ENCODE data around the gene TRAPPC13. TPM values are rescaled to one million over a fixed set of nuclear protein-coding genes. Genes with fewer than 3 reads are reported as not detected.
"Not testable (repeated sequence)": the region's sequence is repeated elsewhere in the genome, so short reads cannot be mapped to it uniquely, and the experiment has no call there.

TRAPPC13 gene
- total and polyA plus RNA-seq, 2 donors (not counting 1 experiment from before 2014, with no cell fraction given), result 10.6 to 18.8 TPM

DNA sequence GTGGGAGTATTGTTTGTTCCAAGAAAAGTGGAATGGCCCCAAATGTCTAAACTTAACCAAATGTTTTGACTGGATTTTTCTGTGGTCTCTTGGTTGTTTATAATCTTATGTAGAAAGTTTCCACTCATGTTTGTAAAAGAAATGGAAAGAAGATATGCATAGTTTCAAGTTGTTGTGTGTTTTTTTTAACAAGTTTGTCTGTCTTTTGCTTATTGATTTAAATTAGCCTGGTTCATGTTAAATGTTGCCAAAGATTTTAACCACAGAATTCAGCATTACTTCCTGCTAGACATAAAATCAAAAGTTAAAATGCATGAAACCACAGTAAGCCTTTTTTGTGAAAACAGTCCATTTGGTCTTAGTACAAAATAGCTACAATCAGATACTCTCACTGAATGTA lies 47.7 kb upstream of the TRAPPC13 start:
- ChIA-PET POLR2A (no interaction called here), CTCF (no interaction called here)
- Mint-ChIP-seq H3K9me3 (ENCODE audit: insufficient read depth) (no peaks in the 10 kb centered on the region), H3K4me3 (no peak overlapping the region), H3K4me1 (peaks cover 2% of the 10 kb centered on the region), H3K27me3 (no peaks in the 10 kb centered on the region), H3K27ac (no peak overlapping the region)
- no peak for TF ChIP-seq EZH2 (IDR thresholded peaks at IDR 0.05; ENCODE audit: borderline replicate concordance, insufficient read depth, low read depth, low read length, poor library complexity, severe bottlenecking)
- TF ChIP-seq, protein P1, sequence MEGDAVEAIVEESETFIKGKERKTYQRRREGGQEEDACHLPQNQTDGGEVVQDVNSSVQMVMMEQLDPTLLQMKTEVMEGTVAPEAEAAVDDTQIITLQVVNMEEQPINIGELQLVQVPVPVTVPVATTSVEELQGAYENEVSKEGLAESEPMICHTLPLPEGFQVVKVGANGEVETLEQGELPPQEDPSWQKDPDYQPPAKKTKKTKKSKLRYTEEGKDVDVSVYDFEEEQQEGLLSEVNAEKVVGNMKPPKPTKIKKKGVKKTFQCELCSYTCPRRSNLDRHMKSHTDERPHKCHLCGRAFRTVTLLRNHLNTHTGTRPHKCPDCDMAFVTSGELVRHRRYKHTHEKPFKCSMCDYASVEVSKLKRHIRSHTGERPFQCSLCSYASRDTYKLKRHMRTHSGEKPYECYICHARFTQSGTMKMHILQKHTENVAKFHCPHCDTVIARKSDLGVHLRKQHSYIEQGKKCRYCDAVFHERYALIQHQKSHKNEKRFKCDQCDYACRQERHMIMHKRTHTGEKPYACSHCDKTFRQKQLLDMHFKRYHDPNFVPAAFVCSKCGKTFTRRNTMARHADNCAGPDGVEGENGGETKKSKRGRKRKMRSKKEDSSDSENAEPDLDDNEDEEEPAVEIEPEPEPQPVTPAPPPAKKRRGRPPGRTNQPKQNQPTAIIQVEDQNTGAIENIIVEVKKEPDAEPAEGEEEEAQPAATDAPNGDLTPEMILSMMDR (IDR thresholded peaks at IDR 0.05), result no peak
- no peak overlapping the region for H3K4me2 ChIP-seq (replicated peaks; ENCODE audit: low read depth, low read length, poor library complexity, severe bottlenecking)
- no peak overlapping the region for H3K4me3 ChIP-seq (ENCODE audit: control extremely low read depth in 1 of 5, extremely low read depth in 1 of 5, insufficient read depth in 1 of 5, low read depth in 2 of 5, low read length in 4 of 5)
- H3K4me1 ChIP-seq (ENCODE audit: control insufficient read depth in 2 of 2, insufficient read depth in 2 of 2, low read length in 2 of 2), result no peaks in the 10 kb centered on the region
- no peaks in the 10 kb centered on the region for H3K27me3 ChIP-seq (replicated peaks in 1 of 4; ENCODE audit: control extremely low read depth in 1 of 4, control insufficient read depth in 3 of 4, insufficient read depth in 4 of 4, low read length in 3 of 4)
- intact Hi-C loops (cut with micrococcal nuclease), result no loop called here
- peaks cover 5% of the 10 kb centered on the region for H4K20me1 ChIP-seq (ENCODE audit: control insufficient read depth, insufficient read depth, low read length, poor library complexity, severe bottlenecking)
- no peak overlapping the region for H3K27ac ChIP-seq (ENCODE audit: low read length in 2 of 2)
- ATAC-seq (ENCODE audit: low read depth) (no peak), DNase-seq (no peak)
- H3K9me3 ChIP-seq (ENCODE audit: control extremely low read depth in 1 of 3, control insufficient read depth in 2 of 3, insufficient read depth in 1 of 3, low read length in 2 of 3), result no peaks in the 10 kb centered on the region
- H3K79me2 ChIP-seq (ENCODE audit: control insufficient read depth, insufficient read depth, low read length), result peaks cover 16% of the 10 kb centered on the region
- no peak overlapping the region for H2AFZ ChIP-seq (ENCODE audit: insufficient read depth, low read depth, low read length, poor library complexity, severe bottlenecking)
- no peak overlapping the region for H3K9ac ChIP-seq (ENCODE audit: low read length)
- peaks cover 17 to 46% of the 10 kb centered on the region in 2 experiments for H3K36me3 ChIP-seq (replicated peaks in 1 of 2; ENCODE audit: control extremely low read depth in 1 of 2, control insufficient read depth in 1 of 2, extremely low read depth in 1 of 2, insufficient read depth in 2 of 2, low read length in 1 of 2)

DNA sequence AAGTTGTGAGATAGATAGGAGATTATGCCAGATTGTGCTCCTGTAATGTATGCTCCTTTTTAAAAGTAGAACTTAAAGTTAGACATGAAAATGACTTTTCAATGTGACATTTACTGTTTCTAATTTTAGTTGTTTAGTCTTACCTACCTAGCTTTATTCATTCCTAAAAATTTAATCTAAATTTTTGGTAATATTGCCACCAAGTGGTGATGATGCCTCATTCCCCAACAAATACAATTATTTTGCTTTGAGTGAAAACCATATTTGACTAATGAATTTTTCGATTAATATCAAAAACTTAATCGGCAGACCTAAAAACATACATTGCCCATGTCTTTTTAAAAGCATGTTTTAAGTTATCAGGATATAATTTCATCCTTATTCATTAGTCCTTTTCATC lies 36.1 kb upstream of the TRAPPC13 start:
- CTCF ChIA-PET, result no interaction called here
- Mint-ChIP-seq H3K4me1 (no peaks in the 10 kb centered on the region), H3K4me3 (no peak overlapping the region), H3K9me3 (ENCODE audit: insufficient read depth) (no peaks in the 10 kb centered on the region), H3K27ac (no peak overlapping the region), H3K27me3 (no peaks in the 10 kb centered on the region)
- no peaks in the 10 kb centered on the region for H3K4me1 ChIP-seq (ENCODE audit: control insufficient read depth in 2 of 2, insufficient read depth in 2 of 2, low read length in 2 of 2)
- no peak overlapping the region for H3K27ac ChIP-seq (ENCODE audit: low read length in 2 of 2)
- H3K4me3 ChIP-seq (ENCODE audit: control extremely low read depth in 1 of 5, extremely low read depth in 1 of 5, insufficient read depth in 1 of 5, low read depth in 2 of 5, low read length in 4 of 5), result no peak overlapping the region
- no peak overlapping the region for H2AFZ ChIP-seq (ENCODE audit: insufficient read depth, low read depth, low read length, poor library complexity, severe bottlenecking)
- ATAC-seq (ENCODE audit: low read depth) (no peak), DNase-seq (no peak)
- H3K79me2 ChIP-seq (ENCODE audit: control insufficient read depth, insufficient read depth, low read length), result no peaks in the 10 kb centered on the region
- WGBS (ENCODE audit: insufficient coverage), result no CpG with 5 or more reads among the region's 2 CpGs
- no peaks in the 10 kb centered on the region for H3K9me3 ChIP-seq (ENCODE audit: control extremely low read depth in 1 of 3, control insufficient read depth in 2 of 3, insufficient read depth in 1 of 3, low read length in 2 of 3)
- H3K36me3 ChIP-seq (replicated peaks in 1 of 2; ENCODE audit: control extremely low read depth in 1 of 2, control insufficient read depth in 1 of 2, extremely low read depth in 1 of 2, insufficient read depth in 2 of 2, low read length in 1 of 2), result peaks cover 24 to 69% of the 10 kb centered on the region in 2 experiments
- no peak overlapping the region for H3K4me2 ChIP-seq (replicated peaks; ENCODE audit: low read depth, low read length, poor library complexity, severe bottlenecking)
- no peaks in the 10 kb centered on the region for H4K20me1 ChIP-seq (ENCODE audit: control insufficient read depth, insufficient read depth, low read length, poor library complexity, severe bottlenecking)
- POLR2A ChIA-PET, result no interaction called here
- H3K9ac ChIP-seq (ENCODE audit: low read length), result no peak overlapping the region
- H3K27me3 ChIP-seq (replicated peaks in 1 of 4; ENCODE audit: control extremely low read depth in 1 of 4, control insufficient read depth in 3 of 4, insufficient read depth in 4 of 4, low read length in 3 of 4), result no peaks in the 10 kb centered on the region
- intact Hi-C loops (cut with micrococcal nuclease), result no loop called here
- TF ChIP-seq, protein P1 (IDR thresholded peaks at IDR 0.05), result no peak
- no peak for TF ChIP-seq EZH2 (IDR thresholded peaks at IDR 0.05; ENCODE audit: borderline replicate concordance, insufficient read depth, low read depth, low read length, poor library complexity, severe bottlenecking)

GRCh38 chr5:65601761-65602160 lies 23.1 kb upstream of the TRAPPC13 start:
- ATAC-seq (ENCODE audit: low read depth); H3K4me3 ChIP-seq (ENCODE audit: control extremely low read depth in 1 of 5, extremely low read depth in 1 of 5, insufficient read depth in 1 of 5, low read depth in 2 of 5, low read length in 4 of 5); H3K27me3 Mint-ChIP-seq; H3K79me2 ChIP-seq (ENCODE audit: control insufficient read depth, insufficient read depth, low read length); H3K27ac ChIP-seq (ENCODE audit: low read length in 2 of 2); H3K4me2 ChIP-seq (replicated peaks; ENCODE audit: low read depth, low read length, poor library complexity, severe bottlenecking); H3K4me3 Mint-ChIP-seq; H3K27me3 ChIP-seq (replicated peaks in 1 of 4; ENCODE audit: control extremely low read depth in 1 of 4, control insufficient read depth in 3 of 4, insufficient read depth in 4 of 4, low read length in 3 of 4); H3K27ac Mint-ChIP-seq; H3K9ac ChIP-seq (ENCODE audit: low read length); H3K9me3 ChIP-seq (ENCODE audit: control extremely low read depth in 1 of 3, control insufficient read depth in 2 of 3, insufficient read depth in 1 of 3, low read length in 2 of 3); H3K9me3 Mint-ChIP-seq (ENCODE audit: insufficient read depth); intact Hi-C loops (cut with micrococcal nuclease); H3K4me1 ChIP-seq (ENCODE audit: control insufficient read depth in 2 of 2, insufficient read depth in 2 of 2, low read length in 2 of 2); H2AFZ ChIP-seq (ENCODE audit: insufficient read depth, low read depth, low read length, poor library complexity, severe bottlenecking); H3K4me1 Mint-ChIP-seq; H4K20me1 ChIP-seq (ENCODE audit: control insufficient read depth, insufficient read depth, low read length, poor library complexity, severe bottlenecking); CTCF ChIA-PET; POLR2A ChIA-PET; DNase-seq: not testable (repeated sequence)
- H3K36me3 ChIP-seq (replicated peaks in 1 of 2; ENCODE audit: control extremely low read depth in 1 of 2, control insufficient read depth in 1 of 2, extremely low read depth in 1 of 2, insufficient read depth in 2 of 2, low read length in 1 of 2), result peaks cover 0 to 71% of the 10 kb centered on the region in 2 experiments
- WGBS (ENCODE audit: insufficient coverage), result 100% methylated on average over 1 of the region's 1 CpG

Data from B cell (primary cell).